ENCODE measurements around the gene ZNF516. TPM values are rescaled to one million over a fixed set of nuclear protein-coding genes. Genes with fewer than 3 reads are reported as not detected.

Gene ZNF516
- total and polyA plus RNA-seq, 4 donors: 2.5 to 12.2 (median 7.6) TPM

DNA sequence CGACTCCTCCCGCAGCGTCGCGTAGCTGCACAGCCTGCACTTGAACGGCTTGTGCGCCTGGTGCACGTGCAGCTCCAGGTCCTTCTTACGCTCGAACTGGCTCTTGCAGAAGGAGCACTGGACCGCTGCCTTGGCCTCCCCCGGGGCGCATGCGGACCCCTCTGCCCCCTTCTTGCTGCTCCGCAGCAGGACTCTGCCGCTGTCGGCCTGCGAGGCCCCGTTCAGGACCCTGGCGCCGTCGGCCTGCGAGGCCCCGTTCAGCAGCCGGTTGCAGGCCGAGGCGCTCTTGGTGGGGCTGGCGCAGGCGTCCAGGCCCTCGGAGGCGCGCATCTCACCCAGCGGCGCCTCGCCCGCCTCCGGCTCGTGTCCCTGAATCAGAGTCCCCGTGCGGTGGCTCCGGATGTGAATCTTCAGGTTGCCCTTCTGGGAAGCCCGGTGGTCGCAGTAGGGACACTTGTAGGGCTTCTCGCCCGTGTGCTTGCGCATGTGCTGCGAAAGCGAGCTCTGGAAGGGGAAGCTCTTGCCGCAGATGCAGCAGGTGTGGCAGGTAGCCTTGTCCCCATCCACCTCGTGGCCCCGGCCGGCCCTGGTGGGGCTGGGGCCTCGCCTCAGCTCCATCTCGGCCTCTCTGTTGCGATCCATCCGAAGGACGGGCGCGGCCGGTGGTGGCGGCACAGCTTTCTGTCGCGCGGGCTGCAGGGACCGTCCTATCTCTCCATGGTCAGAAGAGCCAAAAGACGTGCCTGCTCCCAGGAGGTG lies 52.5 kb downstream of the ZNF516 start:
- Histone ChIP-seq H3K4me1 (ENCODE audit: control insufficient read depth in 4 of 4, insufficient read depth in 4 of 4, low read length in 3 of 4) (peaks cover 8 to 19% (median 13%) of the 10 kb centered on the region in 4 donors), H3K27ac (ENCODE audit: low read depth in 1 of 2, low read length in 2 of 2) (no peak overlapping the region)
- WGBS: 98% methylated on average over 66 of the region's 66 CpGs

More for the DNA sequence above, 52.5 kb downstream of the ZNF516 start:
- Histone ChIP-seq H3K9me3 (ENCODE audit: control insufficient read depth in 4 of 4, low read length in 3 of 4) (no peaks in the 10 kb centered on the region), H3K4me3 (ENCODE audit: low read depth in 1 of 3, low read length in 3 of 3) (no peak overlapping the region), H3K9ac (ENCODE audit: low read depth in 1 of 2, low read length in 2 of 2) (no peak overlapping the region), H3K36me3 (ENCODE audit: control insufficient read depth in 4 of 4, insufficient read depth in 3 of 4, low read depth in 1 of 4, low read length in 3 of 4) (peaks cover 3 to 27% (median 13%) of the 10 kb centered on the region in 4 donors), H3K27me3 (ENCODE audit: control insufficient read depth in 4 of 4, insufficient read depth in 4 of 4, low read length in 3 of 4) (no peaks in the 10 kb centered on the region)
- no peak for TF ChIP-seq YY1 (IDR thresholded peaks at IDR 0.05)
- TF ChIP-seq, protein P1, sequence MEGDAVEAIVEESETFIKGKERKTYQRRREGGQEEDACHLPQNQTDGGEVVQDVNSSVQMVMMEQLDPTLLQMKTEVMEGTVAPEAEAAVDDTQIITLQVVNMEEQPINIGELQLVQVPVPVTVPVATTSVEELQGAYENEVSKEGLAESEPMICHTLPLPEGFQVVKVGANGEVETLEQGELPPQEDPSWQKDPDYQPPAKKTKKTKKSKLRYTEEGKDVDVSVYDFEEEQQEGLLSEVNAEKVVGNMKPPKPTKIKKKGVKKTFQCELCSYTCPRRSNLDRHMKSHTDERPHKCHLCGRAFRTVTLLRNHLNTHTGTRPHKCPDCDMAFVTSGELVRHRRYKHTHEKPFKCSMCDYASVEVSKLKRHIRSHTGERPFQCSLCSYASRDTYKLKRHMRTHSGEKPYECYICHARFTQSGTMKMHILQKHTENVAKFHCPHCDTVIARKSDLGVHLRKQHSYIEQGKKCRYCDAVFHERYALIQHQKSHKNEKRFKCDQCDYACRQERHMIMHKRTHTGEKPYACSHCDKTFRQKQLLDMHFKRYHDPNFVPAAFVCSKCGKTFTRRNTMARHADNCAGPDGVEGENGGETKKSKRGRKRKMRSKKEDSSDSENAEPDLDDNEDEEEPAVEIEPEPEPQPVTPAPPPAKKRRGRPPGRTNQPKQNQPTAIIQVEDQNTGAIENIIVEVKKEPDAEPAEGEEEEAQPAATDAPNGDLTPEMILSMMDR (IDR thresholded peaks at IDR 0.05; ENCODE audit: low read depth, low read length, missing input control): no peak
- no peak for TF ChIP-seq EGR1 (IDR thresholded peaks at IDR 0.05; ENCODE audit: low read depth in 2 of 2)
- TF ChIP-seq, protein P2, sequence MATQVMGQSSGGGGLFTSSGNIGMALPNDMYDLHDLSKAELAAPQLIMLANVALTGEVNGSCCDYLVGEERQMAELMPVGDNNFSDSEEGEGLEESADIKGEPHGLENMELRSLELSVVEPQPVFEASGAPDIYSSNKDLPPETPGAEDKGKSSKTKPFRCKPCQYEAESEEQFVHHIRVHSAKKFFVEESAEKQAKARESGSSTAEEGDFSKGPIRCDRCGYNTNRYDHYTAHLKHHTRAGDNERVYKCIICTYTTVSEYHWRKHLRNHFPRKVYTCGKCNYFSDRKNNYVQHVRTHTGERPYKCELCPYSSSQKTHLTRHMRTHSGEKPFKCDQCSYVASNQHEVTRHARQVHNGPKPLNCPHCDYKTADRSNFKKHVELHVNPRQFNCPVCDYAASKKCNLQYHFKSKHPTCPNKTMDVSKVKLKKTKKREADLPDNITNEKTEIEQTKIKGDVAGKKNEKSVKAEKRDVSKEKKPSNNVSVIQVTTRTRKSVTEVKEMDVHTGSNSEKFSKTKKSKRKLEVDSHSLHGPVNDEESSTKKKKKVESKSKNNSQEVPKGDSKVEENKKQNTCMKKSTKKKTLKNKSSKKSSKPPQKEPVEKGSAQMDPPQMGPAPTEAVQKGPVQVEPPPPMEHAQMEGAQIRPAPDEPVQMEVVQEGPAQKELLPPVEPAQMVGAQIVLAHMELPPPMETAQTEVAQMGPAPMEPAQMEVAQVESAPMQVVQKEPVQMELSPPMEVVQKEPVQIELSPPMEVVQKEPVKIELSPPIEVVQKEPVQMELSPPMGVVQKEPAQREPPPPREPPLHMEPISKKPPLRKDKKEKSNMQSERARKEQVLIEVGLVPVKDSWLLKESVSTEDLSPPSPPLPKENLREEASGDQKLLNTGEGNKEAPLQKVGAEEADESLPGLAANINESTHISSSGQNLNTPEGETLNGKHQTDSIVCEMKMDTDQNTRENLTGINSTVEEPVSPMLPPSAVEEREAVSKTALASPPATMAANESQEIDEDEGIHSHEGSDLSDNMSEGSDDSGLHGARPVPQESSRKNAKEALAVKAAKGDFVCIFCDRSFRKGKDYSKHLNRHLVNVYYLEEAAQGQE (IDR thresholded peaks at IDR 0.05): no peak
- TF ChIP-seq FOXA2 (IDR thresholded peaks at IDR 0.05): no peak
- TF ChIP-seq FOXA1 (IDR thresholded peaks at IDR 0.05): no peak
- no peak for TF ChIP-seq HNF4G (IDR thresholded peaks at IDR 0.05)
- no peak for TF ChIP-seq GABPA (IDR thresholded peaks at IDR 0.05 in 1 of 2, conservative IDR thresholded peaks at IDR 0.05 in 1 of 2)
- TF ChIP-seq RAD21 (IDR thresholded peaks at IDR 0.05): no peak
- TF ChIP-seq, protein P3, sequence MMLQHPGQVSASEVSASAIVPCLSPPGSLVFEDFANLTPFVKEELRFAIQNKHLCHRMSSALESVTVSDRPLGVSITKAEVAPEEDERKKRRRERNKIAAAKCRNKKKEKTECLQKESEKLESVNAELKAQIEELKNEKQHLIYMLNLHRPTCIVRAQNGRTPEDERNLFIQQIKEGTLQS (IDR thresholded peaks at IDR 0.05): no peak
- TF ChIP-seq SP1 (IDR thresholded peaks at IDR 0.05): no peak
- TF ChIP-seq HNF4A (conservative IDR thresholded peaks at IDR 0.05): no peak
- TF ChIP-seq, protein P4, sequence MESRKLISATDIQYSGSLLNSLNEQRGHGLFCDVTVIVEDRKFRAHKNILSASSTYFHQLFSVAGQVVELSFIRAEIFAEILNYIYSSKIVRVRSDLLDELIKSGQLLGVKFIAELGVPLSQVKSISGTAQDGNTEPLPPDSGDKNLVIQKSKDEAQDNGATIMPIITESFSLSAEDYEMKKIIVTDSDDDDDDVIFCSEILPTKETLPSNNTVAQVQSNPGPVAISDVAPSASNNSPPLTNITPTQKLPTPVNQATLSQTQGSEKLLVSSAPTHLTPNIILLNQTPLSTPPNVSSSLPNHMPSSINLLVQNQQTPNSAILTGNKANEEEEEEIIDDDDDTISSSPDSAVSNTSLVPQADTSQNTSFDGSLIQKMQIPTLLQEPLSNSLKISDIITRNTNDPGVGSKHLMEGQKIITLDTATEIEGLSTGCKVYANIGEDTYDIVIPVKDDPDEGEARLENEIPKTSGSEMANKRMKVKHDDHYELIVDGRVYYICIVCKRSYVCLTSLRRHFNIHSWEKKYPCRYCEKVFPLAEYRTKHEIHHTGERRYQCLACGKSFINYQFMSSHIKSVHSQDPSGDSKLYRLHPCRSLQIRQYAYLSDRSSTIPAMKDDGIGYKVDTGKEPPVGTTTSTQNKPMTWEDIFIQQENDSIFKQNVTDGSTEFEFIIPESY (IDR thresholded peaks at IDR 0.05): no peak
- no peak for TF ChIP-seq NR2F2 (IDR thresholded peaks at IDR 0.05)
- TF ChIP-seq JUND (IDR thresholded peaks at IDR 0.05): no peak
- TF ChIP-seq, protein P5, sequence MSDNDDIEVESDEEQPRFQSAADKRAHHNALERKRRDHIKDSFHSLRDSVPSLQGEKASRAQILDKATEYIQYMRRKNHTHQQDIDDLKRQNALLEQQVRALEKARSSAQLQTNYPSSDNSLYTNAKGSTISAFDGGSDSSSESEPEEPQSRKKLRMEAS (IDR thresholded peaks at IDR 0.05): no peak
- TF ChIP-seq RXRA (IDR thresholded peaks at IDR 0.05): no peak
- TF ChIP-seq TAF1 (conservative IDR thresholded peaks at IDR 0.05): no peak
- DNase-seq (ENCODE audit: low spot score): no peak

All from liver (tissue), 9 donors.